ENCODE data around the gene CACNA2D4. TPM values are rescaled to one million over a fixed set of nuclear protein-coding genes. Genes with fewer than 3 reads are reported as not detected.

Gene CACNA2D4
- total RNA-seq, 1 experiment from 2014 or later, result 1.7 TPM

GRCh38 chr12:1939331-1939730 is 20.9 kb upstream of the CACNA2D4 start:
- no peaks in the 10 kb centered on the region for H3K9me3 ChIP-seq (ENCODE audit: control insufficient read depth in 1 of 2, insufficient read depth in 1 of 2, low read depth in 1 of 2, low read length in 2 of 2)
- no peaks in the 10 kb centered on the region for H4K20me1 ChIP-seq (ENCODE audit: insufficient read depth)
- no peaks in the 10 kb centered on the region for H3K4me1 ChIP-seq (ENCODE audit: control insufficient read depth in 1 of 2, insufficient read depth in 2 of 2, low read length in 2 of 2)
- RAD21 ChIA-PET (ENCODE audit: low non-redundant PET in 1 of 2, low total read pairs in 2 of 2, uncharacterized antibody in 2 of 2, unreplicated experiment in 2 of 2), result interaction anchor here (1.1 to 1.5 kb wide), 5 partner anchors 144 to 305 kb away, joined by 4 to 10 read pairs (median 5); no protein-coding TSS in a partner anchor
- no peak for TF ChIP-seq JUND (IDR thresholded peaks at IDR 0.05)
- TF ChIP-seq POLR2A (IDR thresholded peaks at IDR 0.05; ENCODE audit: borderline replicate concordance, extremely low read depth, insufficient read depth, insufficient read length), result no peak
- TF ChIP-seq SRF (IDR thresholded peaks at IDR 0.05; ENCODE audit: low read depth), result no peak
- TF ChIP-seq EGR1 (IDR thresholded peaks at IDR 0.05; ENCODE audit: low read depth), result no peak
- no peak for TF ChIP-seq ZFX (IDR thresholded peaks at IDR 0.05)
- TF ChIP-seq RAD21 (IDR thresholded peaks at IDR 0.05; ENCODE audit: low read depth), result no peak
- TF ChIP-seq FOSL1 (IDR thresholded peaks at IDR 0.05; ENCODE audit: low read depth), result no peak
- no peak for TF ChIP-seq CTCF (IDR thresholded peaks at IDR 0.05 in 2 of 3, conservative IDR thresholded peaks at IDR 0.05 in 1 of 3; ENCODE audit: borderline replicate concordance in 1 of 3, insufficient read depth in 1 of 3, low read depth in 2 of 3, low read length in 2 of 3)
- no peak for TF ChIP-seq TCF7L2 (IDR thresholded peaks at IDR 0.05; ENCODE audit: borderline replicate concordance, extremely low read depth, insufficient read depth, insufficient read length)
- no peak for TF ChIP-seq EZH2phosphoT487 (IDR thresholded peaks at IDR 0.05; ENCODE audit: borderline replicate concordance)
- TF ChIP-seq POLR2AphosphoS5 (IDR thresholded peaks at IDR 0.05; ENCODE audit: low read depth, low read length), result no peak
- BruUV-seq (replicated peaks), result no TSS peak
- intact Hi-C loops (cut with micrococcal nuclease), result no loop called here
- POLR2A ChIA-PET, result interaction anchor here (1.4 kb wide), 1 partner anchor 287 kb away, joined by 4 read pairs; no protein-coding TSS in a partner anchor
- no peaks in the 10 kb centered on the region for H3K79me2 ChIP-seq (ENCODE audit: insufficient read depth, low read length)
- no peaks in the 10 kb centered on the region for H3K36me3 ChIP-seq (ENCODE audit: control insufficient read depth in 1 of 2, insufficient read depth in 2 of 2, low read length in 2 of 2)
- no peak overlapping the region for H3K9ac ChIP-seq (ENCODE audit: low read length)
- H3K4me3 ChIP-seq (replicated peaks in 1 of 2; ENCODE audit: low read depth in 1 of 2, low read length in 2 of 2), result no peak overlapping the region
- no peak overlapping the region for H2AFZ ChIP-seq (ENCODE audit: low read depth, low read length, poor library complexity, severe bottlenecking)
- no peak overlapping the region for H3K27ac ChIP-seq (ENCODE audit: low read depth, low read length)
- H3K4me2 ChIP-seq (ENCODE audit: low read length), result no peak overlapping the region
- CTCF ChIA-PET, result interaction anchor here (1.0 to 2.0 kb wide), 20 partner anchors 10 to 643 kb away, joined by 3 to 41 read pairs (median 7); no protein-coding TSS in a partner anchor
- H3K27me3 ChIP-seq (ENCODE audit: insufficient read depth, low read length), result no peaks in the 10 kb centered on the region
- ATAC-seq, result no peak
- H3K9me2 ChIP-seq (ENCODE audit: insufficient read depth), result no peaks in the 10 kb centered on the region
- DNase-seq (ENCODE audit: low read depth, low spot score), result no peak
